Adipose tissue (tissue), 3 donors: ENCODE results near the gene CD40. TPM values are rescaled to one million over a fixed set of nuclear protein-coding genes. Genes with fewer than 3 reads are reported as not detected.

Experiments used
- H3K27ac ChIP-seq: one replicate; pipeline ENCODE4 v1.5.1; 2013; ENCODE audit warnings: low read depth, low read length
- WGBS, 3 donors: extraction: QIAGEN DNeasy Blood & Tissue Kit; methylation state at CpG; one replicate each; pipeline ENCODE4 v1.1.7; 2013; 5-methylcytosine and 5-hydroxymethylcytosine counted together
- polyA plus RNA-seq, 3 donors: library from polyadenylated mRNA; stranded (reverse); fragments of 200-250 nt; gene quantifications; one replicate each; pipeline ENCODE4 v1.2.3, GENCODE V29; 2013
- donor health status: healthy with polysubstance abuse.
- donor health status: Bipolar disorder and iron deficiency.
- donor health status: healthy.

Gene CD40
- polyA plus RNA-seq, 3 donors: 15.6 to 39.4 (median 21.1) TPM

GRCh38 chr20:46157625-46158024 is 39.5 kb downstream of the CD40 start:
- 61 to 67% (median 61%) methylated on average over 6 to 7 of the region's 7 CpGs for WGBS, 3 donors
- H3K27ac ChIP-seq: no peak overlapping the region

GRCh38 chr20:46158476-46158987 is 40.4 kb downstream of the CD40 start:
- WGBS, 3 donors: 28 to 50% (median 38%) methylated on average over 5 of the region's 5 CpGs
- no peak overlapping the region for H3K27ac ChIP-seq

- H3K27ac ChIP-seq: no peak overlapping the region
- WGBS, 3 donors: 52 to 66% (median 63%) methylated on average over 7 of the region's 7 CpGs
Observed at GRCh38 chr20:46159101-46159897, 41.2 kb downstream of the CD40 start.

- H3K27ac ChIP-seq: no peak overlapping the region
- WGBS, 3 donors: 53 to 64% (median 59%) methylated on average over 5 of the region's 5 CpGs
Observed at GRCh38 chr20:46160661-46161060, 42.5 kb downstream of the CD40 start.

- H3K27ac ChIP-seq: no peak overlapping the region
- WGBS, 3 donors: 78 to 88% (median 87%) methylated on average over 1 of the region's 1 CpG
Observed at GRCh38 chr20:46161921-46162320, 43.8 kb downstream of the CD40 start.

- WGBS, 3 donors: 55 to 74% (median 66%) methylated on average over 7 of the region's 7 CpGs
- no peak overlapping the region for H3K27ac ChIP-seq
Observed at GRCh38 chr20:46164254-46164653, 46.1 kb downstream of the CD40 start.

- no peak overlapping the region for H3K27ac ChIP-seq
Observed at GRCh38 chr20:46167080-46167479, 49.0 kb downstream of the CD40 start.

GRCh38 chr20:46168438-46168837 is 50.3 kb downstream of the CD40 start:
- no peak overlapping the region for H3K27ac ChIP-seq
- 48 to 58% (median 57%) methylated on average over 8 of the region's 8 CpGs for WGBS, 3 donors

GRCh38 chr20:46169245-46170171 is 51.4 kb downstream of the CD40 start:
- H3K27ac ChIP-seq: no peak overlapping the region
- 63 to 74% (median 71%) methylated on average over 13 of the region's 13 CpGs for WGBS, 3 donors

- 62 to 66% (median 63%) methylated on average over 2 of the region's 2 CpGs for WGBS, 3 donors
- no peak overlapping the region for H3K27ac ChIP-seq
Observed at GRCh38 chr20:46171476-46171875, 53.4 kb downstream of the CD40 start.

GRCh38 chr20:46171909-46172308 is 53.8 kb downstream of the CD40 start:
- H3K27ac ChIP-seq: no peak overlapping the region
- 47 to 57% (median 51%) methylated on average over 5 of the region's 5 CpGs for WGBS, 3 donors

- no peak overlapping the region for H3K27ac ChIP-seq
- 45 to 54% (median 53%) methylated on average over 6 of the region's 6 CpGs for WGBS, 3 donors
Observed at GRCh38 chr20:46172455-46172854, 54.3 kb downstream of the CD40 start.

GRCh38 chr20:46172961-46173536 is 54.9 kb downstream of the CD40 start:
- H3K27ac ChIP-seq: no peak overlapping the region
- 66 to 71% (median 67%) methylated on average over 3 of the region's 3 CpGs for WGBS, 3 donors

GRCh38 chr20:46173652-46174468 is 55.7 kb downstream of the CD40 start:
- WGBS, 3 donors: 21 to 25% (median 23%) methylated on average over 25 of the region's 25 CpGs
- H3K27ac ChIP-seq: no peak overlapping the region

- WGBS, 3 donors: 4 to 8% (median 5%) methylated on average over 54 to 77 of the region's 77 CpGs
- H3K27ac ChIP-seq: no peak overlapping the region
Observed at GRCh38 chr20:46174469-46175126, 56.5 kb downstream of the CD40 start.

- 85 to 87% (median 86%) methylated on average over 4 of the region's 4 CpGs for WGBS, 3 donors
- H3K27ac ChIP-seq: no peak overlapping the region
Observed at GRCh38 chr20:46175127-46175494, 57.0 kb downstream of the CD40 start.

GRCh38 chr20:46176739-46177378 is 58.7 kb downstream of the CD40 start:
- 81 to 84% (median 82%) methylated on average over 13 of the region's 13 CpGs for WGBS, 3 donors

More at GRCh38 chr20:46176739-46177378, 58.7 kb downstream of the CD40 start:
- no peak overlapping the region for H3K27ac ChIP-seq
